HEK293 (cell line): ENCODE measurements around the gene DIP2B.

Experiments
- EGR2 ChIP-seq: fragments of 450-650 bp; formaldehyde crosslinking; IDR thresholded peaks from 2 replicates; pipeline ENCODE4 v1.5.1; 2016; ENCODE audit warnings: low read depth, missing biosample characterization, missing genetic modification characterization
- YY1 ChIP-seq: fragments of 450-650 bp; formaldehyde crosslinking; IDR thresholded peaks from 2 replicates; pipeline ENCODE4 v1.5.1; 2018; ENCODE audit warnings: missing biosample characterization, missing genetic modification characterization
- ZNF239 ChIP-seq: fragments of 450-650 bp; formaldehyde crosslinking; IDR thresholded peaks from 2 replicates; pipeline ENCODE4 v1.5.1; 2016; ENCODE audit warnings: missing biosample characterization, missing genetic modification characterization

DNA sequence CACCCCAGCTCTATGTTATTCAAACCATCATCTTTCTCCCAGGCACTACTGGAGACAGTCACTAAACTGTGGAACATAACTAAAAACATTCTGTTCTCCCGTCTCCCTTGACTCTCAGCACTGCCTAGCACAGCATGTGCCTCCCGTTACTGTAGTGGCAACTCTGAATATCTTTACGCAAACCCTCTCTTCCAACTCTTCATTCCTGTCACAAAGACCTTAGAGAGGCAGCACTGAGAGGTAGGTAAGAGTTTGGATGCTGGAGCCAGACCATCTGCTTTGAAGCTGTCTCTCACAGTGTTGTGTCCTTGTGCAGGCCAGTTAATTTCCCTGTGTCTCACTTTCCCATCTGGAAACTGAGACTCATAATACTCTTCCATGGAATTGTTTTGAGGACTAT lies 108.1 kb downstream of the DIP2B start:
- no peak for TF ChIP-seq EGR2 (tag by site-specific recombination)
- no peak for TF ChIP-seq ZNF239 (tag by site-specific recombination)
- no peak for TF ChIP-seq YY1 (tag by site-specific recombination)
